Activated B cell treated with CpG ODN at 0.5 μM for 24 hours (primary cell): Measurements from ENCODE around the gene SYNPO2. TPM values are rescaled to one million over a fixed set of nuclear protein-coding genes. Genes with fewer than 3 reads are reported as not detected.

Experiments
- ATAC-seq: fragments of 200-7000 bp; cut with Tn5 transposase; one replicate; pipeline ENCODE4 v1.10.0; 2021; ENCODE audit warnings: low read depth, mild to moderate bottlenecking, moderate library complexity
- CTCF ChIA-PET: fragments of 350-600 bp; sonication (Branson Sonifier 250); formaldehyde crosslinking; loops from one replicate; lab custom pipeline; 2021; ENCODE audit warnings: antibody characterized with exemption; lab: Charles Lee
- POLR2A ChIA-PET: fragments of 350-600 bp; sonication (Branson Sonifier 250); formaldehyde crosslinking; loops from one replicate; lab custom pipeline; 2021; ENCODE audit warnings: antibody characterized with exemption; lab: Charles Lee
- DNase-seq: peaks from one replicate; pipeline ENCODE4 v3.0.0; 2022
- H3K27ac Mint-ChIP-seq: one replicate; pipeline ENCODE4 v1.8.0; 2020; ENCODE audit warnings: mixed read lengths
- H3K27me3 Mint-ChIP-seq: one replicate; pipeline ENCODE4 v1.8.0; 2021; ENCODE audit warnings: mixed read lengths
- H3K36me3 Mint-ChIP-seq: one replicate; pipeline ENCODE4 v1.8.0; 2021; ENCODE audit warnings: low read depth, mixed read lengths
- H3K4me1 Mint-ChIP-seq: one replicate; pipeline ENCODE4 v1.8.0; 2021; ENCODE audit warnings: mixed read lengths
- H3K4me3 Mint-ChIP-seq: one replicate; pipeline ENCODE4 v1.8.0; 2020; ENCODE audit warnings: mild to moderate bottlenecking, mixed read lengths
- H3K9me3 Mint-ChIP-seq: one replicate; pipeline ENCODE4 v1.8.0; 2020; ENCODE audit warnings: mixed read lengths
- intact Hi-C: fragments of 100-400 bp; cut with micrococcal nuclease; formaldehyde crosslinking; loops from one replicate; pipeline ENCODE4 v1.15.1; 2024
- total RNA-seq: library from RNA; stranded (reverse); gene quantifications from 2 replicates; pipeline ENCODE4 v1.2.3, GENCODE V29; 2022
- TF ChIP-seq, protein P1 (sequence below): fragments of 200-600 bp; IDR thresholded peaks from one replicate; pipeline ENCODE4 v1.8.0; 2022; ENCODE audit warnings: antibody characterized with exemption, mild to moderate bottlenecking

Gene SYNPO2
- total RNA-seq, 1 donor from 2014 or later, result 0.18 TPM

DNA sequence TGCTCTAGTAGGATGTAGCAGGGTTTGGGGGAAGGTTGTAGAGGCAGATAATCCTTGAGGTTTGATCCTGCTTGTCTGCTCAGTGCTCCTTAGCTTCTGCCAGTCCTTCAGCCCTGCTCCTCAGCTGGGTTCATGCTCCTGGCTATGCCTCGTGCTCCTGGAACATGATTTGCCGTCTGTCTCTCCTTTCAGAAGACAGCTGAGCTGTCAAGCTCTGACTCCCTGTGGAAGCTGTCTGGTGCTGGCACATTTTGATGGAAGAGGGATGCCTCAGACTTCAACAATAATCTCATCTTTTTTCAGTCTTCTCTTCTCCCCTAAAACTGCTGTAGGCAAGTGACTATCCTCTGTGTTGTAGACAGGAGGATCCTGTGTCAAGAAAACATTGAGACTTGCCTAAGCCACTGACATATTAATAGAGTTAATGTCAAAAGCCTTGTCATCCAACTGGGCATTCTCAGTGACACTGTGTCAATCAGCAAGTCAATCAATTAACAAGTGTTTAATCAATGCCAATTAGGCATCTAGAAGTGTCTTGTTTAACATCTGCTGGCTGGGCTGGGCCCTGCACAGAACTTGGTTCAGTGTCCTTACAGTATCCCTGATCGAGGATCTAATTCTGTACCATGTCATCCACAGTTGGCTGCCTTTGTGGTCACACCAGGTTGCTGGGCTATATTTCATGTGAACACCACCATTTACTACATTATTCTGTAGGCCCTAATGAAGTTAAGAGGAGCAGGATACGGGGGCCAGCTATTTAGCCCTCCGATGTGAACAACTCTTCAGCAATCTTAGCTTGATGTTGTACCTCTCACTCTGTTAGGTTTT lies 96.7 kb downstream of the SYNPO2 start:
- no peaks in the 10 kb centered on the region for H3K36me3 Mint-ChIP-seq
- TF ChIP-seq, protein P1, sequence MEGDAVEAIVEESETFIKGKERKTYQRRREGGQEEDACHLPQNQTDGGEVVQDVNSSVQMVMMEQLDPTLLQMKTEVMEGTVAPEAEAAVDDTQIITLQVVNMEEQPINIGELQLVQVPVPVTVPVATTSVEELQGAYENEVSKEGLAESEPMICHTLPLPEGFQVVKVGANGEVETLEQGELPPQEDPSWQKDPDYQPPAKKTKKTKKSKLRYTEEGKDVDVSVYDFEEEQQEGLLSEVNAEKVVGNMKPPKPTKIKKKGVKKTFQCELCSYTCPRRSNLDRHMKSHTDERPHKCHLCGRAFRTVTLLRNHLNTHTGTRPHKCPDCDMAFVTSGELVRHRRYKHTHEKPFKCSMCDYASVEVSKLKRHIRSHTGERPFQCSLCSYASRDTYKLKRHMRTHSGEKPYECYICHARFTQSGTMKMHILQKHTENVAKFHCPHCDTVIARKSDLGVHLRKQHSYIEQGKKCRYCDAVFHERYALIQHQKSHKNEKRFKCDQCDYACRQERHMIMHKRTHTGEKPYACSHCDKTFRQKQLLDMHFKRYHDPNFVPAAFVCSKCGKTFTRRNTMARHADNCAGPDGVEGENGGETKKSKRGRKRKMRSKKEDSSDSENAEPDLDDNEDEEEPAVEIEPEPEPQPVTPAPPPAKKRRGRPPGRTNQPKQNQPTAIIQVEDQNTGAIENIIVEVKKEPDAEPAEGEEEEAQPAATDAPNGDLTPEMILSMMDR, result no peak
- no peaks in the 10 kb centered on the region for H3K9me3 Mint-ChIP-seq
- intact Hi-C loops, result loop anchor here (10.0 kb wide), 1 partner anchor 509 kb away; no protein-coding TSS in a partner anchor
- DNase-seq (no peak), ATAC-seq (no peak)
- CTCF ChIA-PET, result no interaction called here
- POLR2A ChIA-PET, result no interaction called here
- peaks cover 4% of the 10 kb centered on the region for H3K27me3 Mint-ChIP-seq
- no peaks in the 10 kb centered on the region for H3K4me1 Mint-ChIP-seq
- H3K4me3 Mint-ChIP-seq, result no peak overlapping the region
- no peak overlapping the region for H3K27ac Mint-ChIP-seq

DNA sequence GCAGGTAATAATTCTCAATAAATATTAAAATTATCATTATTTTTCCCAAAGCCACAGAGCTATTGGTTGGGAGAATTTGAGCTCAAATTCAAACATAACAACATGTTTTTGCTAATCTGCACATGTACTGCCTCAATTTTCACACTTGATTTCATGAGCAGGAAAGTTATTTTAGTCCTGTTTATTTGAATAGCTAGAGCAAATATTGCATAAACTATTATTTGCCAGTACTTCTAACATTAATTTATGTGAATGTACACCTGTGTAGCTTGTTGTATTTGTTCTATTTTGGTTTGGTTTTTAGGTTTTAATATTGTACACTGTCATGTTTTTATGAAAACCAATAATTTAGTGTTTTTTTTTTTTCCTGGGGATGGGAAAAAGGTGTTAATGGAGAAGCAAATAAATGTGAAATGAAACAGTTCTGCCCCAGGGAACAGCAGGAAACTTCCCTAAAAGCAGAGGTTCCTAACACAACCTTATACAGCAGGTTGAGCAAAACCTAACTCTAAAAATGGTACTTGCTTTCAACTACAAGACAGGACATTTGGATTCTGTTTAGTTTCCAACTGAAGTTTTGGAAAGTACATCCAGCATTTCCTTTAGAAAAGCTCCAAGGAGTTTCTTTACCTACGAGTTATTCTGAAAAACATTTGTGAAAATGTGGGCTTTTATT lies 99.4 kb downstream of the SYNPO2 start:
- Mint-ChIP-seq H3K4me3 (no peak overlapping the region), H3K36me3 (no peaks in the 10 kb centered on the region), H3K4me1 (peaks cover 8% of the 10 kb centered on the region), H3K9me3 (no peaks in the 10 kb centered on the region), H3K27ac (no peak overlapping the region), H3K27me3 (peaks cover under 1% of the 10 kb centered on the region)
- intact Hi-C loops, result loop anchor here (10.0 kb wide), 1 partner anchor 507 kb away; no protein-coding TSS in a partner anchor
- ChIA-PET POLR2A (no interaction called here), CTCF (no interaction called here)
- DNase-seq, result no peak
- TF ChIP-seq, protein P1, result no peak
- no peak for ATAC-seq

DNA sequence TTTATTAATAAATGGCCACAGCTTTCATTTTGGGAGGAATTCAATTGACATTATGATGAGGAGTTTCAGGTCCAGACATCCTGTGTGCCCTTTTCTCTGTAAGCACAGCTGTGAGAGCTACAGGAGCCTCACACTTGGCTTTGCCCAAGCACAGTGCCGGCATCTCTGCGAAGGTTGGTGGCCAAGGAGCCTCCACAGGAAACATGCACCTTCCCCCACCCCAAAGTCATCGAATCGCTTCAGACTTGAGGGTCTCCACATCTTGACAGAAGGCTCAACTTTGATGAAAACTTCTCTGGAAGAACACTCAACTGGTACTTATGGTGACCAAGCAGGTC lies 100.0 kb downstream of the SYNPO2 start:
- Mint-ChIP-seq H3K4me3 (no peak overlapping the region), H3K36me3 (no peaks in the 10 kb centered on the region), H3K4me1 (peaks cover 8% of the 10 kb centered on the region), H3K27ac (no peak overlapping the region), H3K27me3 (no peaks in the 10 kb centered on the region), H3K9me3 (no peaks in the 10 kb centered on the region)
- ATAC-seq, result no peak
- intact Hi-C loops, result loop anchor here (10.0 kb wide), 1 partner anchor 506 kb away; no protein-coding TSS in a partner anchor
- CTCF ChIA-PET, result no interaction called here
- TF ChIP-seq, protein P1, result no peak
- DNase-seq, result no peak
- POLR2A ChIA-PET, result no interaction called here

DNA sequence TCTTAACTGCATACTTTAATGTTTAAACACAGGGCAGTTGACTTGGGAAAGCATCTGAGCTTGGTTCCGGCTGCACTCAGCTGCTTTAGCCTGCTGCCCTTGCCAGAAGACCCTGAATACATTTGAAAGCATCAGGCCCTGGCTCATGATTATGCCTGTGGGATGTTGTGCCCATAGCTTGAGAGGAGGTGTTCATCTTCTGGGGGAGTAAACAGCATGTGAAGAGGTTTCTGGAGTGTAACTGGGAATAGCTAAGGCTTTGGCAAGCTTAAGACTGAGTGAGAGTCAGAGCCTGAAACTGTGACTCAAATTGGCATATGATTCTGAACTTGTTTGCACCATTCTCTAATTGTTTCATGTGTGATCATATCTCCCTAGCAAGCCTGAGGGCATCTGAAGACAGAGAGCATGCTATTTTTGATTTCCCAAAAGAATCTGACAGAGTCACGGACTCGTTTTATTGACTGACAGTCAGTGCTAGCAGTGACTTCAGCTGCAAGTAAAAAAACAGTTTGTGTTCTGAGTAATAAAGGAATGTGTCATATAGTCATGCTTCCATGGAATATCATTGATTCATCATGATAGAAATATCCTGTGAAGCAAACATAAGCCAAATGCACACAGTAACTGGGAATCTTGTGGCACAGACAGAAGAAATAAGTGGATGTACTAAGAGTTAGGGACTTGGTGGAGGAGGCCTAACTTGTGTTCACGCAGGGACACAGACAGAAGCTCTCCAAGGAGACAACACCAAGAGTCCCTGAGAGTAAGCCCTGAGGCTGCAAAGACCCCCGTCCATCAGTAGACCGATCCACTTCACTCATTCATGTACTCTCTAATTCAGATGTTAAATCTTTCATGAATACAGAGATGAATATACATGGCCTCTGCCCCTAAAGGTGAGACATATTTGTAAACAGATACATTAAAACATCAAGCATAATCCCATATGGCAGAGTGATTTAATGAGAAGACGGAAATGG lies 100.7 kb downstream of the SYNPO2 start:
- POLR2A ChIA-PET, result no interaction called here
- ATAC-seq (no peak), DNase-seq (no peak)
- no peaks in the 10 kb centered on the region for H3K27me3 Mint-ChIP-seq
- no peaks in the 10 kb centered on the region for H3K36me3 Mint-ChIP-seq
- peaks cover 8% of the 10 kb centered on the region for H3K4me1 Mint-ChIP-seq
- intact Hi-C loops, result loop anchor here (10.0 kb wide), 1 partner anchor 505 kb away; no protein-coding TSS in a partner anchor
- H3K4me3 Mint-ChIP-seq, result no peak overlapping the region
- CTCF ChIA-PET, result no interaction called here
- no peak overlapping the region for H3K27ac Mint-ChIP-seq
- no peaks in the 10 kb centered on the region for H3K9me3 Mint-ChIP-seq
- TF ChIP-seq, protein P1, result no peak
